ENCODE measurements around the gene CDK15.

The CDK15 gene

GRCh38 chr2:201775326-201775725, 31.0 kb upstream of the CDK15 start:
- H3K9me3 ChIP-seq (ENCODE audit: insufficient read depth, low read depth, low read length): no peaks in the 10 kb centered on the region
- peaks cover 63% of the 10 kb centered on the region for H3K4me1 ChIP-seq (ENCODE audit: insufficient read depth, low read length)
- 0 out of 2 replicates have a peak, but pooled peaks cover 2% of the 10 kb centered on the region for H3K36me3 ChIP-seq (ENCODE audit: insufficient read depth, low read length)
- 88% methylated on average over 1 of the region's 1 CpG for WGBS
- no peak overlapping the region for H3K27ac ChIP-seq (ENCODE audit: low read depth, low read length)
- no peak overlapping the region for H3K4me3 ChIP-seq (ENCODE audit: low read length)
- H3K27me3 ChIP-seq (ENCODE audit: insufficient read depth, low read length): no peaks in the 10 kb centered on the region
- no peak overlapping the region for H3K9ac ChIP-seq (ENCODE audit: low read depth, low read length)

- Histone ChIP-seq H3K36me3 (ENCODE audit: insufficient read depth, low read length) (no peaks in the 10 kb centered on the region), H3K27ac (ENCODE audit: low read depth, low read length) (no peak overlapping the region), H3K27me3 (ENCODE audit: insufficient read depth, low read length) (no peaks in the 10 kb centered on the region), H3K9ac (ENCODE audit: low read depth, low read length) (no peak overlapping the region), H3K9me3 (ENCODE audit: insufficient read depth, low read depth, low read length) (no peaks in the 10 kb centered on the region), H3K4me3 (ENCODE audit: low read length) (no peak overlapping the region), H3K4me1 (ENCODE audit: insufficient read depth, low read length) (peaks cover 56% of the 10 kb centered on the region)
Measured at GRCh38 chr2:201777043-201777442, 29.3 kb upstream of the CDK15 start.

- Histone ChIP-seq H3K4me3 (ENCODE audit: low read length) (peak overlapping the region; percentile 84; the same call in 1 of the 2 replicates), H3K4me1 (ENCODE audit: insufficient read depth, low read length) (peaks cover 54% of the 10 kb centered on the region), H3K36me3 (ENCODE audit: insufficient read depth, low read length) (no peaks in the 10 kb centered on the region), H3K9me3 (ENCODE audit: insufficient read depth, low read depth, low read length) (no peaks in the 10 kb centered on the region), H3K9ac (ENCODE audit: low read depth, low read length) (no peak overlapping the region; the same call in 1 of the 2 replicates), H3K27me3 (ENCODE audit: insufficient read depth, low read length) (no peaks in the 10 kb centered on the region), H3K27ac (ENCODE audit: low read depth, low read length) (no peak overlapping the region)
Measured at GRCh38 chr2:201777869-201778268, 28.5 kb upstream of the CDK15 start.

- under 1% methylated on average over 21 of the region's 22 CpGs for WGBS
Measured at GRCh38 chr2:201779901-201780673, 26.2 kb upstream of the CDK15 start.

GRCh38 chr2:201780674-201781493, 25.5 kb upstream of the CDK15 start, which contains the start of gene ALS2:
TSS of gene ALS2 (minus strand) at chr2:201780933. CDS start at chr2:201768885, 12,048 bp downstream.
- no peaks in the 10 kb centered on the region for H3K36me3 ChIP-seq (ENCODE audit: insufficient read depth, low read length)
- peaks cover 32% of the 10 kb centered on the region for H3K4me1 ChIP-seq (ENCODE audit: insufficient read depth, low read length)
- peak within 1 kb of the TSS; percentile 84 for H3K4me3 ChIP-seq (ENCODE audit: low read length)
- WGBS: under 1% methylated on average over 60 of the region's 60 CpGs
- no peaks in the 10 kb centered on the region for H3K9me3 ChIP-seq (ENCODE audit: insufficient read depth, low read depth, low read length)
- peak within 1 kb of the TSS; percentile 90 for H3K27ac ChIP-seq (ENCODE audit: low read depth, low read length)
- peak within 1 kb of the TSS; percentile 88 for H3K9ac ChIP-seq (ENCODE audit: low read depth, low read length)
- H3K27me3 ChIP-seq (ENCODE audit: insufficient read depth, low read length): no peaks in the 10 kb centered on the region

More at GRCh38 chr2:201779901-201780673, 26.2 kb upstream of the CDK15 start:
- Histone ChIP-seq H3K9me3 (ENCODE audit: insufficient read depth, low read depth, low read length) (no peaks in the 10 kb centered on the region), H3K27me3 (ENCODE audit: insufficient read depth, low read length) (no peaks in the 10 kb centered on the region), H3K9ac (ENCODE audit: low read depth, low read length) (peak overlapping the region; percentile 88), H3K4me3 (ENCODE audit: low read length) (peak overlapping the region; percentile 84), H3K27ac (ENCODE audit: low read depth, low read length) (peak overlapping the region; percentile 90), H3K36me3 (ENCODE audit: insufficient read depth, low read length) (no peaks in the 10 kb centered on the region), H3K4me1 (ENCODE audit: insufficient read depth, low read length) (peaks cover 36% of the 10 kb centered on the region)

GRCh38 chr2:201781557-201782051, 24.7 kb upstream of the CDK15 start:
- peak overlapping the region; percentile 90 for H3K27ac ChIP-seq (ENCODE audit: low read depth, low read length)
- H3K4me1 ChIP-seq (ENCODE audit: insufficient read depth, low read length): peaks cover 31% of the 10 kb centered on the region
- H3K9ac ChIP-seq (ENCODE audit: low read depth, low read length): peak overlapping the region; percentile 88
- 57% methylated on average over 15 of the region's 15 CpGs for WGBS
- peak overlapping the region; percentile 84 for H3K4me3 ChIP-seq (ENCODE audit: low read length)
- H3K9me3 ChIP-seq (ENCODE audit: insufficient read depth, low read depth, low read length): no peaks in the 10 kb centered on the region
- no peaks in the 10 kb centered on the region for H3K27me3 ChIP-seq (ENCODE audit: insufficient read depth, low read length)
- no peaks in the 10 kb centered on the region for H3K36me3 ChIP-seq (ENCODE audit: insufficient read depth, low read length)

GRCh38 chr2:201784563-201784962, 21.8 kb upstream of the CDK15 start:
- Histone ChIP-seq H3K27ac (ENCODE audit: low read depth, low read length) (no peak overlapping the region), H3K9me3 (ENCODE audit: insufficient read depth, low read depth, low read length) (no peaks in the 10 kb centered on the region), H3K9ac (ENCODE audit: low read depth, low read length) (no peak overlapping the region), H3K36me3 (ENCODE audit: insufficient read depth, low read length) (no peaks in the 10 kb centered on the region), H3K4me1 (ENCODE audit: insufficient read depth, low read length) (peaks cover 3% of the 10 kb centered on the region; the same call in 1 of the 2 replicates), H3K4me3 (ENCODE audit: low read length) (no peak overlapping the region), H3K27me3 (ENCODE audit: insufficient read depth, low read length) (no peaks in the 10 kb centered on the region)
- WGBS: 87% methylated on average over 1 of the region's 1 CpG

- no peaks in the 10 kb centered on the region for H3K36me3 ChIP-seq (ENCODE audit: insufficient read depth, low read length)
- H3K27ac ChIP-seq (ENCODE audit: low read depth, low read length): no peak overlapping the region
- H3K9me3 ChIP-seq (ENCODE audit: insufficient read depth, low read depth, low read length): no peaks in the 10 kb centered on the region
- H3K4me1 ChIP-seq (ENCODE audit: insufficient read depth, low read length): no peaks in the 10 kb centered on the region
- H3K27me3 ChIP-seq (ENCODE audit: insufficient read depth, low read length): no peaks in the 10 kb centered on the region
- no peak overlapping the region for H3K9ac ChIP-seq (ENCODE audit: low read depth, low read length)
- H3K4me3 ChIP-seq (ENCODE audit: low read length): no peak overlapping the region
- 89% methylated on average over 4 of the region's 4 CpGs for WGBS
Measured at GRCh38 chr2:201785135-201785534, 21.2 kb upstream of the CDK15 start.

- no peak overlapping the region for H3K9ac ChIP-seq (ENCODE audit: low read depth, low read length)
- H3K4me3 ChIP-seq (ENCODE audit: low read length): no peak overlapping the region
- H3K9me3 ChIP-seq (ENCODE audit: insufficient read depth, low read depth, low read length): no peaks in the 10 kb centered on the region
- H3K27me3 ChIP-seq (ENCODE audit: insufficient read depth, low read length): no peaks in the 10 kb centered on the region
- no peak overlapping the region for H3K27ac ChIP-seq (ENCODE audit: low read depth, low read length)
- no peaks in the 10 kb centered on the region for H3K36me3 ChIP-seq (ENCODE audit: insufficient read depth, low read length)
- no peaks in the 10 kb centered on the region for H3K4me1 ChIP-seq (ENCODE audit: insufficient read depth, low read length)
Measured at GRCh38 chr2:201786471-201786870, 19.9 kb upstream of the CDK15 start.

- WGBS: 89% methylated on average over 3 of the region's 3 CpGs
- no peak overlapping the region for H3K9ac ChIP-seq (ENCODE audit: low read depth, low read length)
- no peak overlapping the region for H3K27ac ChIP-seq (ENCODE audit: low read depth, low read length)
- no peaks in the 10 kb centered on the region for H3K4me1 ChIP-seq (ENCODE audit: insufficient read depth, low read length)
- H3K4me3 ChIP-seq (ENCODE audit: low read length): no peak overlapping the region
- no peaks in the 10 kb centered on the region for H3K36me3 ChIP-seq (ENCODE audit: insufficient read depth, low read length)
- H3K9me3 ChIP-seq (ENCODE audit: insufficient read depth, low read depth, low read length): no peaks in the 10 kb centered on the region
- H3K27me3 ChIP-seq (ENCODE audit: insufficient read depth, low read length): no peaks in the 10 kb centered on the region
Measured at GRCh38 chr2:201788371-201788770, 18.0 kb upstream of the CDK15 start.

GRCh38 chr2:201789395-201789794, 16.9 kb upstream of the CDK15 start:
- H3K9ac ChIP-seq (ENCODE audit: low read depth, low read length): no peak overlapping the region
- WGBS: 96% methylated on average over 2 of the region's 2 CpGs
- H3K27me3 ChIP-seq (ENCODE audit: insufficient read depth, low read length): no peaks in the 10 kb centered on the region
- H3K27ac ChIP-seq (ENCODE audit: low read depth, low read length): no peak overlapping the region
- no peaks in the 10 kb centered on the region for H3K4me1 ChIP-seq (ENCODE audit: insufficient read depth, low read length)
- no peaks in the 10 kb centered on the region for H3K9me3 ChIP-seq (ENCODE audit: insufficient read depth, low read depth, low read length)
- H3K4me3 ChIP-seq (ENCODE audit: low read length): no peak overlapping the region
- H3K36me3 ChIP-seq (ENCODE audit: insufficient read depth, low read length): no peaks in the 10 kb centered on the region
